ENCODE measurements around the gene ZNF580. TPM values are rescaled to one million over a fixed set of nuclear protein-coding genes. Genes with fewer than 3 reads are reported as not detected.

ZNF580 gene
- total and polyA plus RNA-seq, 3 donors from 2014 or later: 21.7 to 38.0 (median 37.6) TPM

GRCh38 chr19:55655648-55656040, 14.8 kb downstream of the ZNF580 start:
- intact Hi-C loops (cut with DNase I; ENCODE audit: low total_unique reads): no loop called here
- H3K36me3 ChIP-seq (ENCODE audit: low read depth, missing control alignments): no peaks in the 10 kb centered on the region
- peak overlapping the region; percentile 96 to 100 for H3K27ac ChIP-seq
- H3K4me1 ChIP-seq: peaks cover 49% of the 10 kb centered on the region
- H3K9me3 ChIP-seq: no peaks in the 10 kb centered on the region
- H3K27me3 ChIP-seq: no peaks in the 10 kb centered on the region
- TF ChIP-seq CTCF (IDR thresholded peaks at IDR 0.05) (no peak), POLR2A (IDR thresholded peaks at IDR 0.05) (no peak)
- H3K4me3 ChIP-seq: peak overlapping the region; percentile 82 to 97
- no peak for DNase-seq
- WGBS, 2 donors: 0 to 1% methylated on average over 19 of the region's 19 CpGs

- Histone ChIP-seq H3K27ac (no peak overlapping the region), H3K4me3 (peak overlapping the region in 1 of 2 donors; percentile 82), H3K36me3 (ENCODE audit: low read depth, missing control alignments) (no peaks in the 10 kb centered on the region), H3K27me3 (no peaks in the 10 kb centered on the region), H3K4me1 (peaks cover 55% of the 10 kb centered on the region), H3K9me3 (no peaks in the 10 kb centered on the region)
- WGBS, 2 donors: 31 to 39% methylated on average over 7 of the region's 7 CpGs
- intact Hi-C loops (cut with DNase I; ENCODE audit: low total_unique reads): no loop called here
- DNase-seq: no peak
- TF ChIP-seq CTCF (IDR thresholded peaks at IDR 0.05): no peak
- TF ChIP-seq POLR2A (IDR thresholded peaks at IDR 0.05): no peak
These were observed 15.8 kb downstream of the ZNF580 start for GRCh38 chr19:55656552-55656951.

- H3K4me1 ChIP-seq: peaks cover 58% of the 10 kb centered on the region
- no peaks in the 10 kb centered on the region for H3K9me3 ChIP-seq
- peak overlapping the region in 1 of 2 donors; percentile 82 for H3K4me3 ChIP-seq
- no peak overlapping the region for H3K27ac ChIP-seq
- intact Hi-C loops (cut with DNase I; ENCODE audit: low total_unique reads): no loop called here
- TF ChIP-seq POLR2A (IDR thresholded peaks at IDR 0.05) (no peak), CTCF (IDR thresholded peaks at IDR 0.05) (no peak)
- WGBS, 2 donors: 23 to 26% methylated on average over 13 to 18 of the region's 18 CpGs
- no peak for DNase-seq
- H3K27me3 ChIP-seq: no peaks in the 10 kb centered on the region
- H3K36me3 ChIP-seq (ENCODE audit: low read depth, missing control alignments): no peaks in the 10 kb centered on the region
These were observed 16.4 kb downstream of the ZNF580 start for GRCh38 chr19:55656988-55657747.

GRCh38 chr19:55658846-55659459, 18.2 kb downstream of the ZNF580 start:
- WGBS, 2 donors: 79 to 80% methylated on average over 8 to 37 of the region's 37 CpGs
- H3K4me3 ChIP-seq: no peak overlapping the region
- H3K27me3 ChIP-seq: no peaks in the 10 kb centered on the region
- intact Hi-C loops (cut with DNase I; ENCODE audit: low total_unique reads): no loop called here
- H3K4me1 ChIP-seq: peaks cover 65% of the 10 kb centered on the region
- no peaks in the 10 kb centered on the region for H3K36me3 ChIP-seq (ENCODE audit: low read depth, missing control alignments)
- no peak for DNase-seq
- TF ChIP-seq POLR2A (IDR thresholded peaks at IDR 0.05) (no peak), CTCF (IDR thresholded peaks at IDR 0.05) (no peak)
- H3K27ac ChIP-seq: peak overlapping the region; percentile 66 to 69
- H3K9me3 ChIP-seq: no peaks in the 10 kb centered on the region
